GM18909 (cell line): ENCODE measurements around the gene PDCD2L.
"Not testable (repeated sequence)": the region's sequence is repeated elsewhere in the genome, so short reads cannot be mapped to it uniquely, and the experiment has no call there.

Source experiments
- ATAC-seq: cut with Tn5 transposase; IDR thresholded peaks from one replicate; pipeline ENCODE4 v1.9.1; 2021; ENCODE audit warnings: mild to moderate bottlenecking; ENCODE audit not compliant: unreplicated experiment, poor library complexity

Gene PDCD2L

DNA sequence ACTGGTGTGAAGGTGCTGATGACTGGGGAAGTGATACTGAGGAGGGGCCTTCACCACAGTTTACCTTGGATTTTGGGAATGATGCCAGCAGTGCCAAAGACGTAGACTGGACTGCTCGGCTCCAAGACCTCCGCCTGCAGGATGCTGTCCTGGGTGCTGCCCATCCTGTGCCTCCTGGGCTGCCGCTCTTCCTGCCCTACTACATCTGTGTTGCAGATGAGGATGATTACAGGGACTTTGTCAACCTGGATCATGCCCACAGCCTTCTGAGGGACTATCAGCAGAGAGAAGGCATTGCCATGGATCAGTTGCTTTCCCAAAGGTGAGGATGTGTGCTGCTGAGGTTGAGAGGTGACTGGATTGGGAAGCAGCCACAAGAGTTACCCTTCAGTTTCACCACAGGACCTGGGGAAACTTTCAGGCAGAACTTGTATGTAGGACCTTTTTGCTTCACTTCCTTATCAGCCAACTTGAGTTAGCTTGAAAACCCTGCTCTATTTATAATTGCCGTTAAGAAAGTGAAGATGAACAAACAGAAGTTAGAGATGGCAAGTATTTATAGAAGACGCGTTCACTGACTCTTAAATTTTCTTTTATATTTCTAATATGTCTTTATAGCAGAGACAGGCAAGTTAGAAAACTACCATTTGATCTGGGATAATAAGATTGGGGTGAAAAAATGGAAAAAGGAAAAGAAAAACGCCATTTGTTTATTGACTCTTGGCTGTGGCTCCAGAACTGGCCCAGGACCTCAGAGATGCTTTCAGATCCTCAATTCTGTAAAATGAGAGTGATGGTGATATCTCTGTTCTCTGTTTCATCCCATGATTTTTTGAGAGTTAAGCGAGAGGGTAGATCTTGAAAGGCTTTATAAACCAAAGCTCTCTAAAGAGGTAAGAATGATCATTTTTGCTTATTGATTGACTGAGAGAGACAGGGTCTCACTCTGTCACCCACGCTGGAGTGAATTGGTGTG lies 5.3 kb downstream of the PDCD2L start:
- no peak for ATAC-seq

DNA sequence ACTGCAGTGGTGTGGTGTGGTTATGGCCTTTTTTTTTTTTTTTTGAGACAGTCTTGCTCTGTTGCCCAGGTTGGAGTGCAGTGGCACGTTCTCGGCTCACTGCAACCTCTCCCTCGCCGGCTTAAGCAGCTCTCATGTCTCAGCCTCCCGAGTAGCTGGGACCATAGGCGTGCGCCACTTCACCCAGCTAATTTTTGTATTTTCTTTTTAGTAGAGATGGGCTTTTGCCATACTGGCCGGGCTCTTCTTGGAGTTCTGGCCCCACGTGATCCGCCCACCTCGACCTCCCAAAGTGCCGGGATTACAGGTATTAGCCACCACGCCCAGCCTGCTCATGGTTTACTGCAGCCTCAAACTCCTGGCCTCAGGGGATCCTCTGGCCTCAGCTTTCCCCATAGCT lies 7.0 kb downstream of the PDCD2L start:
- no peak for ATAC-seq

DNA sequence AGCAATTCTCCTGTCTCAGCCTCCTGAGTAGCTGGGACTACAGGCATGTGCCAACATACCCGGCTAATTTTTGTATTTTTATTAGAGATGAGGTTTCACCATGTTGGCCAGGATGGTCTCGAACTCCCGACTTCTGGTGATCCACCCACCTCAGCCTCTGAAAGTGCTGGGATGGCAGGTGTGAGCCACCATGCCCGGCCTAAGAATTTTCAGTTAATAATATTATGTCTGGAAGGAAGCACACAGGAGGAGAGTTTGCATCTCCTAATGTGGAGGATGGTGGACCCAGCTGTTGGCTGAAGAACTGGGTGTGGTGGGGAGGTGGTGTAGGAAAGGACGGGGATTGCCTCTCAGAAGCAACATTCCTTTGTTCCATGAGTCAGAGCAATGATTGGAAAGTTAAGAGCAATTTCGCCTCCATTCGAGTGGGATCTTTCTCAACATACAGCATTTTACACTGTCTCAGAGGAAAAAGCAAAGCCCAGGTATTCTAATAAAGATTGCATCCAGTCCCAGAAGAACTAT lies 11.9 kb downstream of the PDCD2L start:
- no peak for ATAC-seq

DNA sequence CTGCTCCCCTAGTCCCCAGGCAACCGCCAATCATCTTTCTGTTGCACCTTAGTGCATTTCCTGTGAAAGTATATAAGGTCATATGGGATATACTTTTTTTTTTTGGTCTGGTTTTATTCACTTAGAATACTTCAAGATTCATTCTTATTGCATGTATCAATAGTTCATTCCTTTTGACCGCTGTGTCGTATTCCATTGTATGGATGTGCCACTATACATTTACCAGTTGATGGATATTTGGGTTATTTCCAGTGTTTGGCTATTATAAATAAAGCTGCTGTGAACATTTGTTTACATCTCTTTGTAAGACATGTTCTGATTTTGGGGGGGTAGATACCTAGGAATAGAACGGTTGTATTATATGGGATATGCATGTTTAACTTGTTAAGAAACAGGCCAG lies 14.1 kb downstream of the PDCD2L start:
- ATAC-seq, result no peak

DNA sequence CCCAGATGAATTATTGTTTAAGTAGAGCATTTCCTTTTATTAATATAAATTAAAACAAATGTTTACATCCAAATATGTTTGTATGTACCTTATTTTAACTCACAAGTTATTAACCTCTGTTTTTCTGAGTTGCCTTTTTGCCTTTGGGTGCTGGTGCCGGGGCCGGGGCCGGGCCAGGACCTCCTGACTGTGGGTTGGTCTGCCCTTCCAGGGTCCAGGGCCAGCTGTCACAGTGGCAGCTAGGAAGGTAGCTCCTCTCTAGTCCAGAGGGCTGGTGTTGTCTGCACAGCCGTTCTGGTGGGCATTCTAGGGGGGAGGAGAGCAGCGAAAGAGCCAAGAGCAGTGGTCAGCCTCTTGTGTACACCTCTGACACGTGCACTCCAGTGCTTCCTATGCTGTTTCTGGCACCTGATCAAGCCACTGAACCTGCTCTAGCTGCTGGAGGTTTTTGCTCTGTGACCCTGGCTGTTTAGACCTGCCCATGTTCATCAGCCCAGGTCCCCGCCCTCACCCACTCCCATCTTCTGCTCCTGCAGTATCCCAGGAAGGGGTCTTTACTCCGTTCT lies 22.0 kb downstream of the PDCD2L start:
- no peak for ATAC-seq

DNA sequence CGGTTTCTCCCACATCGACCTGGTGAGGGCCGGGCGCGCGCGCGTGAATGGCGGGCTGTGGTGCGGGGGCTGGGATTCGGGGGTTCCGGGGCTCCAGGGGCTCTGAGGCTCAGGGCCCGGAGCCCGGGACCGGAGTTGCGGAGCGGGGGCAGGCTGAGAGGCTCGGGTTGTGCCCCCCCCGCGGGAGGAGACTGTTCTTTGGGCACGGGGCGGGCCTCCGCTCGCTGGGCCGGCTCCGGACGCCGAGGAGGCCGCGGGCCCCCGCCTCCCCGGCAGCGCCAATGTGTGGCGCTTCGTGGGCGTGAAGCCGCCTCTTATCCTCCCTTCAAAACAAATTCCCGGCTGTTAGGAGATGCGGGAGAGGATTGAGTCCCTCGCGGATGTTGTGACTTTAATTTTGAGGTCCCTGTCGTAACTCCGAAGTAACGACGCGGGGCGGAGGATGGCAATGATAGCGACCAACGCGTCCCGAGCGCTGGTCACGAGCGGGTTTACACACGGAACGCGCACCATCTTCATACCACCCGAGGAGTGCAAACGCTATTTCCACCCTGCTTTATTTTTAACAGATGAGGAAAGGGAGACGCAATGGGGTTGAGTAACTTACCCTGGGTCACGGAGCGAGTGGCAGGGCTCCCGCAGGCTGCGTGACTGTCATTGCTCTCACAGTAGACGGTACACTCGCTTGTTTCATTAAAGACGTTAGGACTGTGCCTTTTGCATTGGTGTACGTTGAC lies 24.5 kb downstream of the PDCD2L start:
- peak; percentile 47 for ATAC-seq

DNA sequence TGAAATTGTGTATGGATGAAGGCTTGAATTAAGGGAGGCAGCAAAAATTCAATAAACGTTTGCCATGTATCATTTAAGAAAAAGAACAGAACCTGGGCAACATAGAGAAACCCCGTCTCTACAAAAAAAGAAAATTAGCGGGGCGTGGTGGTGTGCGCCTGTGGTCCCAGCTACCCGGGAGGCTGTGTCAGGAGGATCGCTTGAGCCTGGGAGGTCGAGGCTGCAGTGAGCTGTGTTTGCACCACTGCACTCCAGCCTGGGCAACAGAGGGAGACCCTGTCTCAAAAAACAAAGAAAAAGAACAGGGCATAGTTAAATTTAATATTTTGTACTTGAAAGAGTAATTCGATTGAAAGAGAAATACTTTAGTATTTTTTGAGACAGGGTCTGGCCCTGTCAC lies 25.4 kb downstream of the PDCD2L start:
- no peak for ATAC-seq

DNA sequence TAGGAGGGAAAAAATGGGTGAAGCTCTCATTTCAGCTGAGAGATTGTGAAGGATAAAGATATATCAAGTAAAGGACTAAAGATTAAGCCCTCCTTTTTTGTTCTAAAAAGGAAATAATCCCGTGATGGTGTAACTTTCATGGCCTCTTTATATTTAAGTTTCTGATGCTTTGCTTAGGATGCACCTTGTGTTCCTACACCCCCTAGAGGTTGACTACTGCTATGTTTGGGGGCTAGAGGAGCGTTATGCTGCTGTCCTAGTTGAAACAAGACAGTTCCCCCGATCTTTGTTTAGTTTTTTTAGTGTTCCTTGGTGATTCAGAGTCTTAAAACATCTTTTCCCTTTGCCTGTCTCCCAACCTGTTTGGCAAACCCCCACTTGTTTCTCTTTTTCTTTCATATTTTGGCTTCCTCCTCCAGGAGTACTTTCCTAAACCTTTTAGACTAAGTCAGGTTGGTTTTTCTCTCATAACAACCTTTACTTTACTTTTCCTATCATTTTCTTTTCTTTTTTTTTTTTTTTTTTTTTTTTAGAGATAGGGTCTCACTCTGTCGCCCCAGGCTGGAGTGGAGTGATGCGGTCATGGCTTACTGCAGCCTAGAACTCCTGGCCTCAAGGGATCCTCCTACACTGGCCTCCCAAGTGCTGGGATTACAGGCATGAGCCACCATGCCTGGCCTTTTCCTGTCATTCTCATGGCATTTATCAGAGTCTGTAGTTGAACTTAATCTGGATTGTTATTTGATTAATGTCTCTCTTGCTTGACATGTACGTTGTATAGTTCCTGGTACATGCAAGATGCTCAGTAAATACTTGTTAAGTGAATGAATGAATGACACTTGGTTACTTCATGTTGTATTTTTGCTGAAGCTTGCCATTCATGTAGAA lies 26.8 kb downstream of the PDCD2L start:
- peak; percentile 41 for ATAC-seq

DNA sequence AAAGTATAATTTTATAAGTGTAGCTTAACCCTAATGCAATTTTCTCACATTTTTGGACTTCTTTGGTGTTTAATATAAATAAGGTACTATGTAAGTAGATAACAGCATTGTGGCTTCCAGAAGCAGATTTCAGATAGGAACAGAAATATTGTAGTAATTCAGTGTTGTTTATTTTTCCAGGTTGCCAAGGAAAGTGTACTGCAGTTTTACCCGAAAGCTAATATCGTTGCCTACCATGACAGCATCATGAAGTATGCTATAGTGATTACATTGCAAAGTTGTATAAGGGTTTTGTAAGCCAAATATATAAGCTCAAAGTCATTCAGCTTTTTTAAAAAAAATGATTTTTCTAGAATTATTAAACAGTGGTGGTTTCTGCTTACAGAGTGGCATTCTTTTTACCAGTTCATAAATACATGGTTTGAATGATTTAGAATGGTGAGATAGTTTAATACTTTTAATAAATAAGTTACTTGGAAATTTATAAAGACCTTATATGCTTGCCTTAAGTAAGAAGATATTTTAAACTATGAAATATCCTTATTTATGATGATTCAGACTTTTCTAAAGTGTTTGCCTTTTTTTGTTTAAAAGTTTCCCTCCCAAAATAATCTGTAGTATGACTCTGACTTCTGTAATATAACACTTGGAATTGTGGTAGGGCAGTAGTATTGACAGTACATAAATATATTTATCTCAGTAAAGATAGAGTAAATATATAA lies 27.6 kb downstream of the PDCD2L start:
- ATAC-seq, result no peak

DNA sequence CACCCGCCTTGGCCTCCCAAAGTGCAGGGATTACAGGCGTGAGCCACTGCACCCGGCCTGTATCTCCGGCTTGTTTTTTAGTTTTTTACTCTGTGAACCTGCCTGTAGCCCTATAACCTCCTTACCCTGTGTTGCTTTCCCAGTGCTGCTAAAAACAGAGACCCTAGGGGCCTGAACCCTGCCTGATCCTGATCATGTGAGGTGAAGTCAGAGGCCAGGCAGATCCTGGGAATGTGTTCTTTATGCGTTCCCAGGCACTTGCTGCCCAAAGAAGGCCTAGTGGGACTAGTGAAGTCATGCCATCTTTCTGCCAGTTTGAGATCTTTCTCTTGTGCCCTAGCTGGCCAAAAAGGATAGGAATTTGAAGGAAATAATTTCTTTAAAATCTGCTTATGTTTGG lies 28.6 kb downstream of the PDCD2L start:
- ATAC-seq, result no peak

DNA sequence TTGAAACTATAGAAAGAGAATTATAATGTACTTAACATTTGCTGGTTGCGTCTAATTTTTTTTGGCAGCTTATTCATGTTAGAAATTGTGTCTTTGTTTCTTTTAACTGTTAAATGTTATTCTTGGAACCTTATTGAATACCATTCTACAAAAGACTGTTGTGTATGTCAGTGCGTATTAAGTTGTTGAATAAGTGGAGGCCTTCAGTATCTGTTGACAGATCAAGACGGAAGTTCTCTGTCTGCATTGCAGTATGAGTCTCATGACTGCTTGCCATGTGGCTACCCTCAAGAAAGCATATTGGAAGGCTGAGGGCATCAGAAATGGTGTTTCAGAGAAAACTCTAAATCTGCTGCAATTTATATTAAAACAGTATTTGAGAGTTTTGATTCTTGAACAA lies 32.5 kb downstream of the PDCD2L start:
- ATAC-seq, result no peak

DNA sequence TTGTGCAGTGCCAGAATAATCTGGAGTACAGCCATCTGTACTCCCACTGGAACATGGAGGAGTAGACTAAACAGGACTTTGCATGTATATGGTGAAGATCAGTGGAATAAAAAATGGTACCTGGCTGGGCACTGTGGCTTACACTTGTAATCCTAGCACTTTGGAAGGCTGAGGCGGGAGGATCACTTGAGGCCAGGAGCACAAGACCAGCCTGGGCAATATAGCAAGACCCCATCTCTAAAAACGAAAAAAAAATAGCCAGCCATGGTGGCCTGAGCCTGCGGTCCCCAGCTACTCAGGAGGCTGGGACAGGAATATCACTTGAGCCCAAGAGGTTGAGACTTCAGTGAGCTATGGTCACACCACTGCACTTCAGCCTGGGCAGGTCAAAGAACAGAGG lies 44.0 kb downstream of the PDCD2L start:
- no peak for ATAC-seq

DNA sequence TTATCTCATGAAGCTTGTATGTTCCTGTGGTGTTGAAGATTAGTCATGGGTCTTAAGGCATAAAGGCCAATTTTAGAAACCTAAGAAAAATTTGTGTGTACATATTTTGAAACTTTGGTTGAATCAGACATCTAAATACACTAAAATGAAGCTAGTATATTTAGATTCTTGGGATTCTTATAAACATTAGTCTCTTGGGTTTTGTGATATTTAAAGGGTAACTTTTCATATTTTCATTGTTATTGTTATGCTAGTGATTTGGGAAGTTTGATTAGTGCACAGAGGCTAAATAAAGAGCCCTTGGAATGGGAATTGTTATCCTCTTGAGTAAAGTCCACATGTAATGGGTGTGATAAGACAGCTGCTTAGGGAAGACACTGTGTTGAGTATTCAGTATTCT lies 48.5 kb downstream of the PDCD2L start:
- ATAC-seq, result no peak

DNA sequence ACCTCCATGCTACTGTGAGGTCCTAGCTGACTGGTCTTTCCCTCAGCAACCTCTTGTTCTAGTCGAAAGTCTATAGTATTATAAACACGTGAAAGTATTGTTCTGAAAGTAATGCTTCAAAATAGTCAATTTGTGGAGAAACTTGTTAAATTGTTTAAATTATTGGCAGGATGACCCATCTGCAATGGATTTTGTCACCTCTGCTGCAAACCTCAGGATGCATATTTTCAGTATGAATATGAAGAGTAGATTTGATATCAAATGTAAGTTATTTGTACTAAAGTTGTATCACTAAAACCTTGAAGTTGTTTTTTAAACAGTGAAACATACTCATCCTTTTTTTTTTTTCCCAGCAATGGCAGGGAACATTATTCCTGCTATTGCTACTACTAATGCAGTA lies 49.9 kb downstream of the PDCD2L start:
- ATAC-seq, result no peak

DNA sequence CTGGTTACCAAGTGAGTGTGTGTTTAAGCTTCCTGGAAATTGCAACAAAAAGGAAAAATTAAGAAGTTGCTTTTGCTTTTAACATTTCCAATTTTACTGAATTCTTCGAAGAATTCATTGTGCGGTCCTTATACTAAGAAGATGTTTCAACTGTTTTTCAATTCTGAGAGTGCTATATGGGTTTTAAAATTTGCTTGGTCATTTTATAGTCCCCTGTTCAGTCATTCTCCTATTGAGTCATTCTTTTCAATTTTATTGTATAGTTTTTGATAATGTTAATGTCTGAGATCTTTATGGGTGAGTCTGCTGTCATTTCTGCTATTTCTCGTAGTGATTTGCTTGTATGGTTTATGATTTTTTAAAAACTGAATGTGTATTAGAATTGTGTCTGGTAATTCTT lies 50.5 kb downstream of the PDCD2L start:
- no peak for ATAC-seq

DNA sequence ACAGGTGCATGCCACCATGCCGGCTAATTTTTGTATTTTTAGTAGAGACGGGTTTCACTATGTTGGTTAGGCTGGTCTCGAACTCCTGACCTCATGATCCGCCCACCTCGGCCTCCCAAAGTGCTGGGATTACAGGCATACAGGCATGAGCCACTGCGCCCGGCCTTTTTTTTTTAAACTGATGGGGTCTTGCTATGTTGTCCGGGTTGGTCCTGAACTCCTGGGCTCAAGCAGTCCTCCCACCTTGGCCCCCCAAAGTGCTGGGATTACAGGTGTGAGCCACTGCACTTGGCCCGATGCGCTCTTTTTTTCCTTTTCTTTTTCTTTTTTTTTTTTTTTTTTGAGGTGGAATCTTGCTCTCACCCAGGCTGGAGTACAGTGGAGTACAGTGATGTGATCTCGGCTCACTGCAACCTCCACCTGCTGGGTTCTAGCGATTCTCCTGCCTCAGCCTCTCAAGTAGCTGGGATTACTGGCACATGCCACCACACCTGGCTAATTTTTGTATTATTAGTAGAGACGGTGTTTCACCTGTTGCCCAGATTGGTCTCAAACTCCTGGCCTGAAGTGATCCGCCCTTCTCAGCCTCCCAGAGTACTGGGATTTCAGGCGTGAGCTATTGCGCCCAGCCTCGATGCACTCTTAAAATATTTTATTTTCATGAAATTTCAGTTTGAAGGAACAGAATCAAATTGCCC lies 51.7 kb downstream of the PDCD2L start:
- not testable (repeated sequence) for ATAC-seq

DNA sequence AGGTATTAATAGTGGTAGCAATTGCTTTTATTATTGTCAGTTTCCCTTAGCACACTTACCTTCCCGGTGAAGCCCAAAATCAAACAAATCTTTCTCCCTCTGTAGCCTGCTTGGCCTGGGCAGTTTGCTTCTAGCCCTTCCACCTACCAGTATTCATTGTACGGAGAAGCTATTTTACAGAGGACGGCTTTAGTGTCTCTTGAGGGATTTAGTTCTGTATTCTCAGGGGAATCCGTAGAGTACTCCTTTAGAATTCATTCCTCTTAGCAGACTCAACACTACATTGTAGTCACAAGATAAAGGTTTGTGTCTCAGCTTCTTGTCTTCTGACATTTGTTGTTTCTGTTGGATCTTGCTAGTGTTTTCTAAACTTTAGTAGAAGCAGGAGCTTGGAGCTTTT lies 53.2 kb downstream of the PDCD2L start:
- ATAC-seq, result no peak

DNA sequence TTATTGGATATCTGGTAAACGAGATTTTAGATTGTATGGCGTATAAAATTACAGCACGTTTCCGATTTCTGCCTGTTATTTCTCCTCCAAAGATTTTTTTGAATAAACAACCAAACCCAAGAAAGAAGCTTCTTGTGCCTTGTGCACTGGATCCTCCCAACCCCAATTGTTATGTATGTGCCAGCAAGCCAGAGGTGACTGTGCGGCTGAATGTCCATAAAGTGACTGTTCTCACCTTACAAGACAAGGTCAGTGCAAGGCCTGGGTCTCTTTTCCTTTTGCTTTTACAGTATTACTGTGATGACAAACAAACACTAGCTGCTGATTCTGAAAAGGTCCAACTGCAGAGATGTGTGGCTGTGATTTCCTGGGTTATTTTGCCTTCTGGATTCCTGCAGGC lies 54.5 kb downstream of the PDCD2L start:
- no peak for ATAC-seq

DNA sequence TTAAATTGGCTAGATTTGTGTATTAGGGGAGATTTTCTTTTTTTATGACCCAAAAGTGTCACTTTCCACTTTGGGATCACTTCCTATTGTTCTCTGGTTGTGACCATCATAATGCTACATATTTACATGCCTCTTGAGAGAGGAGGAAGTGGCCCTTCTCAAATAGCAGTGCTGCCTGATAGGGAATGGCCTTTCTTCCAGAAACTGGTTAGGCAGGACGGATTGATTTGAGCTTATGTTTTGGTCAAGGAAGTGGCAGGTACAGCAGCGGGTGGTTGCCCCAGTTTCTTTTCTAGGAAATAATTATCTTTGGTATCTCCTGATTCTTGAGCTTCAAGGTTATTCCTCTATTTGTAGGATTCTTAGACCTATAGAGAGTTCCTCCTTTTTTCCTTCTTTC lies 55.4 kb downstream of the PDCD2L start:
- ATAC-seq, result no peak
